Kidney (tissue), 14 donors: Measurements from ENCODE around the gene SPTB. TPM values are rescaled to one million over a fixed set of nuclear protein-coding genes. Genes with fewer than 3 reads are reported as not detected.

ENCODE experiments used
- DNase-seq, 5 donors: peaks; one replicate each; pipeline ENCODE4 v3.0.0-alpha.2; 2013 to 2020
- FAIRE-seq: peaks from 2 replicates; lab custom pipeline; 2012; peaks lifted over from hg19 to GRCh38; lab: Jason Lieb, UNC
- H3K27ac ChIP-seq, 2 donors: one replicate each; pipeline ENCODE4 v1.7.0; 2013; ENCODE audit warnings: low read depth in 2 of 2, low read length in 2 of 2, inconsistent platforms in 1 of 2
- H3K27me3 ChIP-seq: one replicate; pipeline ENCODE4 v1.7.1; 2013; ENCODE audit warnings: low read length, inconsistent platforms; ENCODE audit not compliant: control insufficient read depth, insufficient read depth
- H3K36me3 ChIP-seq, 3 donors: one replicate each; pipeline versions ENCODE4 v1.7.0 to v1.7.1; 2013; ENCODE audit warnings: low read length in 3 of 3, control low read depth in 1 of 3, inconsistent platforms in 1 of 3; ENCODE audit not compliant: insufficient read depth in 3 of 3, control insufficient read depth in 2 of 3
- H3K4me1 ChIP-seq, 3 donors: one replicate each; pipeline versions ENCODE4 v1.7.0 to v1.7.1; 2013; ENCODE audit warnings: low read length in 3 of 3, inconsistent platforms in 1 of 3, low read depth in 1 of 3; ENCODE audit not compliant: control insufficient read depth in 2 of 3, insufficient read depth in 2 of 3
- H3K4me3 ChIP-seq, 3 donors: one replicate each; pipeline versions ENCODE4 v1.7.0 to v1.8.1; 2013; ENCODE audit warnings: low read length in 3 of 3, control low read depth in 1 of 3, inconsistent platforms in 1 of 3
- H3K9ac ChIP-seq, 3 donors: one replicate each; pipeline versions ENCODE4 v1.7.0 to v1.7.1; 2013; ENCODE audit warnings: low read length in 3 of 3, control low read depth in 1 of 3, inconsistent platforms in 1 of 3
- H3K9me3 ChIP-seq, 3 donors: one replicate each; pipeline versions ENCODE4 v1.7.0 to v1.7.1; 2013; ENCODE audit warnings: low read length in 3 of 3, control low read depth in 1 of 3, inconsistent platforms in 1 of 3; ENCODE audit not compliant: control insufficient read depth in 2 of 3, insufficient read depth in 1 of 3
- intact Hi-C: fragments of 100-400 bp; cut with DNase I; formaldehyde crosslinking; loops from one replicate; pipeline ENCODE4 v1.11.1; 2022
- polyA plus RNA-seq: library from polyadenylated mRNA; stranded (reverse); fragments of 350-450 nt; fragmentation: Illumina TruSeq; extraction: RNeasy Lipid Tissue Mini Kit (QIAGEN cat#74804); gene quantifications from one replicate; pipeline ENCODE4 v1.2.3, GENCODE V29; 2014; ENCODE audit warnings: low read depth, low replicate concordance; ENCODE audit not compliant: insufficient read depth
- total RNA-seq: library from RNA; stranded (reverse); fragmentation: NEBNext Ultra II Directional; extraction: Animal tissue kit (Norgen Biotek cat#: 25700); gene quantifications from one replicate; pipeline ENCODE4 v1.2.1, GENCODE V29; 2021
- TF ChIP-seq, protein P1 (sequence below): IDR thresholded peaks from 3 replicates; pipeline ENCODE4 v1.5.1; 2012; ENCODE audit warnings: mild to moderate bottlenecking, moderate library complexity, borderline replicate concordance; ENCODE audit not compliant: insufficient read depth; ENCODE audit errors: extremely low read depth
- donor health status: control.
- donor health status: control.
- donor health status: control.
- donor health status: control.
- donor health status: control.
- donor health status: DM: yes; HTN: yes; CAD: no.
- donor health status: Normal renal cell carcinoma (clear cell type).

Gene SPTB
- total and polyA plus RNA-seq, 2 donors from 2014 or later, result 1.7 to 2.2 TPM

DNA sequence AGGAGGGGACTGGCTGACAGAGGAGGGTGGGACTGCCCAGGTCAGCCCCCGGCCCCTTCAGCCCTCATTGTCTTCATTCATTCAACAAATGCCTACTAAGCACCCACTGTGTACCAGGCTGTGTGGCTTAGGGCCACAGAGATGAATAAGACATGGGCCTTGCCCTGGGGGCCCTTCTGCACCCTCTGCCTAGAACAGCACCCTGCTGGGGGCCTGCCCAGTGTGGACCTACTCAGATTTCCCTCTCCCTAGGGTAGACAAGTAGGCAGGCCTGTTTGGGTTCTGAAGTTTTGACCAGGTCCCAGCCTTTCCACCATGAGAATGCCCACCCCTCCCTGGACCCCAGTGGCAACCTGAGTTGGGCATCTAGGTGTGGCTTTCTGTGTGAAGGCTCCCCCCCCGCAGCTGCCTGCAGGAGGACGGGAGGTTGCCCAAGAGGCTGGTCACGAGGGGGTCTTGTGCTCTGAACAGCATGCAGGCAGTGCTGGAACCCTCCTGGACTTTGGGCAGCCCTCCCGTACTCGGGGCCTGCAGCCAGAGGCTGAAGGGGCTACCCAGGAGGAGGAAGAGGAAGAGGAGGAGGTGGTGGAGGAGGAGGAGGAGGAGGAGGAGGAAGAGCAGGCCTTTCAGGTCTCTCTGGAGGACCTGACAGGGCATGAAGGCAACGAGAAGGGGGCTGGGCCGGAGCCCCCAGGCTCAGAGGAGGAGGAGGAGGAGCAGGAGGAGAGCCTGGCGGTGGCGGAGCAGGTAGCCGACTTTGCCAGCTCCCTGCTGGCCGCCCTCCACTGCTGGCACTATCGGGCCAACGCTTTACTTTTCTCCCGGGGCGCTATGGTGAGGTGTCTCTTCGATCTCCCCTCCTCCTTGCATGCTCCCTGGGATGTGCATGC is 142.1 kb downstream of the SPTB start:
- H3K4me3 ChIP-seq, result peak overlapping the region in 1 of 3 donors; percentile 21
- H3K36me3 ChIP-seq, result peaks cover 2 to 39% (median 27%) of the 10 kb centered on the region in 3 donors
- no peaks in the 10 kb centered on the region for H3K27me3 ChIP-seq
- DNase-seq (peak in 2 of 5 donors; percentile 64 to 67), FAIRE-seq (no peak)
- H3K9me3 ChIP-seq, result no peaks in the 10 kb centered on the region
- TF ChIP-seq, protein P1, sequence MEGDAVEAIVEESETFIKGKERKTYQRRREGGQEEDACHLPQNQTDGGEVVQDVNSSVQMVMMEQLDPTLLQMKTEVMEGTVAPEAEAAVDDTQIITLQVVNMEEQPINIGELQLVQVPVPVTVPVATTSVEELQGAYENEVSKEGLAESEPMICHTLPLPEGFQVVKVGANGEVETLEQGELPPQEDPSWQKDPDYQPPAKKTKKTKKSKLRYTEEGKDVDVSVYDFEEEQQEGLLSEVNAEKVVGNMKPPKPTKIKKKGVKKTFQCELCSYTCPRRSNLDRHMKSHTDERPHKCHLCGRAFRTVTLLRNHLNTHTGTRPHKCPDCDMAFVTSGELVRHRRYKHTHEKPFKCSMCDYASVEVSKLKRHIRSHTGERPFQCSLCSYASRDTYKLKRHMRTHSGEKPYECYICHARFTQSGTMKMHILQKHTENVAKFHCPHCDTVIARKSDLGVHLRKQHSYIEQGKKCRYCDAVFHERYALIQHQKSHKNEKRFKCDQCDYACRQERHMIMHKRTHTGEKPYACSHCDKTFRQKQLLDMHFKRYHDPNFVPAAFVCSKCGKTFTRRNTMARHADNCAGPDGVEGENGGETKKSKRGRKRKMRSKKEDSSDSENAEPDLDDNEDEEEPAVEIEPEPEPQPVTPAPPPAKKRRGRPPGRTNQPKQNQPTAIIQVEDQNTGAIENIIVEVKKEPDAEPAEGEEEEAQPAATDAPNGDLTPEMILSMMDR, result no peak
- intact Hi-C loops, result no loop called here
- peak overlapping the region in 1 of 3 donors; percentile 37 for H3K9ac ChIP-seq
- H3K4me1 ChIP-seq, result peaks cover 0 to 19% (median 17%) of the 10 kb centered on the region in 3 donors
- peak overlapping the region; percentile 87 to 90 for H3K27ac ChIP-seq

DNA sequence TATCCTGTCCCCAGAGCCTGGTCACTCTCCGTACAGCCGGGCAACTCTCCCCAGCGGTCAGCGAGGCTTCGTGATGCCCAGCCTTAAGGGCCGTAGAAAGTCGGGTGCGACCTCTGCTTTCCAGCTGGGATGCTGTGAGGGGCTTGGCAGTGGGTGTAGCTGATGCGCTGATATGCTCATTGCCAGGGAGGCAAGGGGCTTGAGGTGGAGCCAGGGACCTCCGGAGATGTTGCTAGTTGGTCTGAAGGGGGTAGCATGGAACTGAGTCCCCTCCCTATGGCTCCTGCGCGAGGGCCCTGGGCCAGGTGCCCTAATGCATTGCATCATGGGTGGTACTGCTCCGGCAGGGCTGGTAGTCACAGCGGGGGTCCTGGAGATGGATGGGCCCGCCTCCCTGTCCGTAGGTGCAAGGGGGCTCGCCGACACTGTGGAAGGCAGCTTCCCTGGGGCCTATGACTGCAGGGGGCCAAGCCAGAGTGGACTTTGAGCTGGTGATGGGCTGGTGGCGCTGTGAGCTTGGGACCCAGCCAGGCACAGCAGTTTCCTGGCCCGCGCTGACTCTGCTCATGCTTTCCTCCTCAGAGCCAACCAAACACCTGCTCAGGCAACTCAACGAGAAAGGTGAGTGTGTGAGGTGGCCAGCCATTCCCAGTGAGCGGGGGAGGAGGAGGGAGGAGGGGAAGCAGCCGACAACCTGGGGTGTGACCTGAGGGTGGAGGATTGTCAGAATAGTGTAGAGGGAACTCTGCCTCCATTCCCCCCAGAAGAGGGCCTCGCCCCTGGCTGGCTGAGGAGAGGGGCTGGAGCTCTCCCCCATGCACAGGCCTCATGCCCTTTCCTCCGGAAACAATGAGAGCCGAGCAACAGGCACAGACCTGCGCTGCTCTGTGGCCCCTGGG is 143.2 kb downstream of the SPTB start:
- no peaks in the 10 kb centered on the region for H3K9me3 ChIP-seq

DNA sequence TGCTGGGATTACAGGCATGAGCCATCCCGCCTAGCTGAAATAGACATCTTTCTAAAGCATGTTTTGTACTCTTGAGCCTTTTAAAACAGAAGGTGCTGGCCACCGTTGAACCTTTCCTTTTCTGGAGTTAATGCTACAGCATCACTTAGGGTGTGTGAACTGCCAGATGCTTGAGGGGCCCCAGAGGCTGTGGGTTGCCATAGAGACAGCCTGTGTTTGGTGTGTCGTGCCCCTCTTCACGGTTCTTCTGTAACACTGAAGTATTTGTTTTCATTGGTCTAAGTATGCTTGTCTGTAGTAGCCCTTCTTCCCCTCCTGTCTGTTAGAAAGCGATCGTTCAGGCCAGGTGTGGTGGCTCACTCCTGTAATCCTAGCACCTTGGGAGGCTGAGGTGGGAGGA is 144.7 kb downstream of the SPTB start:
- Histone ChIP-seq H3K27me3 (no peaks in the 10 kb centered on the region), H3K4me1 (peaks cover 0 to 19% (median 17%) of the 10 kb centered on the region in 3 donors), H3K36me3 (peaks cover 5 to 39% (median 25%) of the 10 kb centered on the region in 3 donors), H3K27ac (peak overlapping the region in 1 of 2 donors; percentile 44), H3K4me3 (no peak overlapping the region), H3K9ac (no peak overlapping the region), H3K9me3 (no peaks in the 10 kb centered on the region)
- intact Hi-C loops, result no loop called here
- FAIRE-seq, result no peak
- peak in 4 of 5 donors; percentile 6 to 53 (median 42) for DNase-seq
- TF ChIP-seq, protein P1, result no peak

More for the DNA sequence above, 143.2 kb downstream of the SPTB start:
- DNase-seq (peak; percentile 62 to 86 (median 67)), FAIRE-seq (no peak)
- Histone ChIP-seq H3K27me3 (no peaks in the 10 kb centered on the region), H3K4me3 (no peak overlapping the region), H3K36me3 (peaks cover 5 to 39% (median 23%) of the 10 kb centered on the region in 3 donors), H3K27ac (peak overlapping the region; percentile 87 to 90), H3K4me1 (peaks cover 0 to 19% (median 17%) of the 10 kb centered on the region in 3 donors), H3K9ac (peak overlapping the region in 1 of 3 donors; percentile 37)
- intact Hi-C loops, result no loop called here
- TF ChIP-seq, protein P1, result peak; percentile 0
